ENCODE data around the gene MAST2.
"Not testable (repeated sequence)": the region's sequence is repeated elsewhere in the genome, so short reads cannot be mapped to it uniquely, and the experiment has no call there.

The MAST2 gene

DNA sequence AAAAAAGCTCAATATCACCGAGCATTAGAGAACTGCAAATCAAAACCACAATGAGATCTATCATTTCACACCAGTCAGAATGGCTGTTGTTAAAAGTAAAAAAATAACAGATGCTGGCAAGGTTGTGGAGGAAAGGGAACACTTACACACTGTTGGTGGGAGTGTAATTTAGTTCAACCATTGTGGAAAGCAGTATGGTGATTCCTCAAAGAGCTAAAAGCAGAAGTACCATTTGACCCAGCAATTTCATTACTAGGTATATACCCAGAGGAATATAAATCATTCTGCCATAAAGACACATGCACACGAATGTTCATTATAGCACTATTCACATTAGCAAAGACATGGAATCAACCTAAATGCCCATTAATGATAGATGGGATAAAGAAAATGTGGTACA lies 146.1 kb downstream of the MAST2 start:
- DNase-seq = not testable (repeated sequence)

DNA sequence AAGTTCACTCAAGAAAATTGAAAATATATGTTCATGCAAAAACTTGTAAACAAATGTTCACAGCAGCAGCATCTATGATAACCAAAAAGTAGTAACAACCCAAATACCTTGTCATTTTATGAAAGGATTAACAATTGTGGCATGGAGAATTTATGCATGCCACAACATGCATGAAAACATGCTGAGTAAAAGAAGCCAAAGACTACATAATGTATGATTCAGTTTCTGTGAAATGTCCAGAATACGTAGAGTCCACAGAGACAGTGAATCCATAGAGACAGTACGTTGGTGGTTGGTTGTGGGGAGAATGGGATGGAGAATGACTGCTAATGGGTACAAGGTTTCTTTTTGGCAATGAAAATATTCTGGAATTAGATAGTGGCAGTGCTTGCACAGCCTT lies 148.7 kb downstream of the MAST2 start:
- no peak for DNase-seq

DNA sequence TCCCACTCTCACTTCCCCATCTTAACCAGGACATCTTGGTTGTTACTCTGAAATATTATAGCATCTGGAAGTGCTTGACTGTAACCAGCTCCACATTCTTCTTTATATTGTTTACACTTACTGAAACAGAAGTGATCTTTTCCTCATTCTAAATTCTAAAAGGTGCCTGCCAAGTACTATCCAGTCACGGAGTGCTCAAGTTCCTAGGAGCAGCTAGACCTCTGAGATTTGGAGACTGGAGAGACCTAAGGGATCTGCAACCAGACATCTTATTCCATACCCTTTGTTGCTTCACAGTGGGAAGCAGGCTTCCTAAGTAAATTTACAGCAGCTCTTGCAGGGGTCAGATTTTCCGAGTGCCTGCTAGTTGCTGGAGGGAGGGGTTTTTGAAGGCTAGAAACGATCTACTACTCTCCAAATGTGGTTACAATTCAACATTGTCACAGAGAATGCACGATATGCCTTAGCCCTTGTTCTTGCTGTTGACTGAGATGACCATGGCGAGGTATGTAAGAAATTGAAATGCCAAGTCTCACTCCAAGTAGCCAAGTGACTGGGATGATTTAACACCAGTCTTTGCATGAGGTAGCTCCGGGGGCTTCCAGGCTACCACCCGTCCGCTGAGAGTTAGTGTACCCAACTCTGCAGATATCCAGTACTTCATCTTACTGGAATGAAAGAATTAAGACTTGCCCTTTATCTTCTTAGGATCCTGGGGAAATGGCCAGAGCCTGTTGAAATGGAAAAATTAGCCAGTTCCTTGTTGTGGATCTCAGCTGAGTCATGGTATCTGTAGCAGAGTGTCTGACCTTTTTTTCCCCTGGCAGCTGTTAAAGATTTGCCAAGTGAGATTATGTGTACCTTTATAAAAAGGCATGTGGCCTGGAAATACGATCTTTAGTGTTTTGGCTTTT lies 150.8 kb downstream of the MAST2 start:
- no peak for DNase-seq

DNA sequence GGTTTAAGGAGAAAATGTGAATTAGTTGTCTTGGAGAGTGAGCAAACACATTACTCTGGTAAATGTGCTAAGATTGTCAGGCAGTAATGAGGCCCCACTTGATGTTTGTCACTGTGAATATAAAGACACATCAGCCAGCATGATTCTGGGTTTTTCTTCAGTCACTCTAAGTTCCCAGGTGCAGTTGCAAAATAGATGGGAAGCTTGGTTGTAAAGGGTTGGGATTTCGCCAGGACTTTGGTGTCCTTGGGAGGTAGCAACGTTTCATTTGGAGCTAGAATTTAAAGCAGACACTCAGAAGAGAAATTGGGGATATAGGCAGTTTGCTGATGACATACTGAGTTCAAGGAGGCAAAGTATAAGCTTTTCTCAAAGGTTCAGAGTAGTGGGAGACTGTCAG lies 154.3 kb downstream of the MAST2 start:
- no peak for DNase-seq

DNA sequence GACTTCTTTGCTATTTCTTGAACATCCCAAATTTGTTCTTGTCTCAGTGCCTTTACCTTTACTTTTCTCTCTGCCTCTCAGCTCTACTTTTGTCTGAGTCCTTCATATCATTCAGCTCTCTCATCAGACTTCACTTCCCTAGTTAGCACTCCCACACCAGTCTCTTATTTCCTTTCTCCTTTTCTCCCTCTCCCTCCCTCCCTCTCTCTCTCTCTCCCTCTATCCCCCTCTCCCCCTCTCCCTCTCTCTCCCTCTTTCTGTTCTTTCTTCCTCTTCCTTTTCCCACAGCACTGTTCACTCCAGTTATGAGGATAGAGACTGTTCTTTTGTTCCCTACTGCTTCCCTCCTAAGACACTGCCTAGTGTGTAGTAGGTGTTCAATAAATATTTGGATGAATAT lies 154.9 kb downstream of the MAST2 start:
- no peak for DNase-seq

DNA sequence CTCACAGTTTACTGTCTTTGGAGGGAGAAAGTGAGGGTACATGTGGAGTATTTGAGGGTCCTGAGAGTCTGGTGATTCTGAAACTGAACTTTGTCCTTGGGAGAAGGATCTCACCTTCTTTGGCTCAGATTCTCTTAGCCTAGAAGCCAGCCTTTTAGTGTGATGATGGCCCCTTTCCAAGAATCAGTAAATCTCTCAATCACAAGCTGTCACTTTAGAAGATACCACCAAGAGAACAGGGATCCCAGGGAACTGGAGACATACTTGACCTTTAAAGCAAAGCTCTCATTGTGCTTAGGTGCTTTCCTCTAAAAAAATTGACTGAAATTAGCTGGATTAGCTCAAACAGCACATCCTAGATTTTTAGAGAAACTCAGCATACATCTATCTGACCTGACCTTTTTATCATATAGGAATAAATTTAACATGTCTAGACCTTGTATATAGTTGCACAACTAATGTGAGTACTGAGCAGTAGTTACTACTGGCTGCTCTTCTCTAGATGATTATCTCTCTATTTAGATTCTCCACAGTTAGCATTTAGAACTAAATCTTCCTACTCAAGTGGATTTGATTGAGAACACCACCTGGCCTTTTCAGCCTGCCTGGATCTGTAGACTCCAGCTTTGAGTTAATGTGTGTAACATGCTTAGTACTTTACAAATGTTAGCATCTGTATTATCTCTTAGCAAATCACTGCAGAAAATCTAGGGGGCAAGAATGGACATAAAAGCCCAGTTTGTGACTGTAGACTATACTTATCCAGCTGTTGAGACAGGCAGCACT lies 157.7 kb downstream of the MAST2 start:
- DNase-seq = no peak

DNA sequence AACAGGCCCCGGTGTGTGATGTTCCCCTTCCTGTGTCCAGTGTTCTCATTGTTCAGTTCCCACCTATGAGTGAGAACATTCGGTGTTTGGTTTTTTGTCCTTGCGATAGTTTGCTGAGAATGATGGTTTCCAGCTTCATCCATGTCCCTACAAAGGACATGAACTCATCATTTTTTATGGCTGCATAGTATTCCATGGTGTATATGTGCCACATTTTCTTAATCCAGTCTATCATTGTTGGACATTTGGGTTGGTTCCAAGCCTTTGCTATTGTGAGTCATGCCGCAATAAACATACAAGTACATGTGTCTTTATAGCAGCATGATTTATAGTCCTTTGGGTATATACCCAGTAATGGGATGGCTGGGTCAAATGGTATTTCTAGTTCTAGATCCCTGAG lies 158.5 kb downstream of the MAST2 start:
- not testable (repeated sequence) for DNase-seq

DNA sequence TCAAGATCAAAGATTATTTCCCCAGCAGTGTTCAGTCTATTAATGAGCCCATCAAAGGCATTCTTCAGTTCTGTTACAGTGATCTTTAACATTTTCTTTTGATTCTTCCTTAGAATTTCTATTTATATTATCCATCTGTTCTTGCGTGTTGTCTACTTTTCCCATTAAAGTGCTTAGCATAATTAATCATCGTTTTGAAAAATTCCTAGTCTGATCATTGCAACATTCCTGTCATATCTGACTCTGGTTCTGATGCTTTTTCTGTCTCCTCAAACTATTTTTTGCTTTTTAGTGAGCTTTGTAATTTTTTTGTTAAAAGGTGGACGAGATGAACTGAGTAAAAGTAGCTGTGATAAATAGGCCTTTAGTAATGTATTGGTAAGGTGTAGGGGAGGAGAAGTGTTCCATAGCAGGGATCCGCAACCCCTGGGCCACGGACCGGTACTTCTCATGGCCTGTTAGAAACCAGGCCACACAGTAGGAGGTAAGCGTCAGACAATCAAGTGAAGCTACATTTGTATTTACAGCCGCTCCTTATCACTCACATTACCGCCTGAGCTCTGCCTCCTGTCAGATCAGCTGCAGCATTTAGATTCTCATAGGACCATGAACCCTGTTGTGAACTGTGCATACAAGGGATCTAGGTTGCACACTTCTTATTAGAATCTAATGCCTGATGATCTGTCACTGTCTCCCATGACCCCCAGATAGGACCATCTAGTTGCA lies 165.7 kb downstream of the MAST2 start:
- DNase-seq = no peak

DNA sequence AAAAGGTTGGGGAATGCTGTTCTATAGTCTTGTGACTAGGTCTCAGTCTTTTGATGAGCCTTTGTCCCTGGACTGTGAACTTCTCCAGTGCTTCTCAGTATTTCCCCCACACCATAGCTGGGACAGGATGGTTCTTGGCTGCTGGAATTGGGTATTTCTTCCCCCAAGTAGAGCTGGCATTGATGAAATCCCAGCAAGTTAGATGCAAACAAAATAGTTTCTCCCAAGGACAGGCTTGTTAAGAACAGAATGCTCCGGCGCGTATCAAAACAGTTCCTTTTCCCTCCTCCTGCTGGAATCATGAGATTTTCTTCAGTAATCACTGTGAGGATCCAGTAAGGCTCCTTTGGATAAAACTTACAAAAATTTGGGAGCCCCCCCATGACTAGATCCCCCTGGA lies 166.5 kb downstream of the MAST2 start:
- DNase-seq = no peak

DNA sequence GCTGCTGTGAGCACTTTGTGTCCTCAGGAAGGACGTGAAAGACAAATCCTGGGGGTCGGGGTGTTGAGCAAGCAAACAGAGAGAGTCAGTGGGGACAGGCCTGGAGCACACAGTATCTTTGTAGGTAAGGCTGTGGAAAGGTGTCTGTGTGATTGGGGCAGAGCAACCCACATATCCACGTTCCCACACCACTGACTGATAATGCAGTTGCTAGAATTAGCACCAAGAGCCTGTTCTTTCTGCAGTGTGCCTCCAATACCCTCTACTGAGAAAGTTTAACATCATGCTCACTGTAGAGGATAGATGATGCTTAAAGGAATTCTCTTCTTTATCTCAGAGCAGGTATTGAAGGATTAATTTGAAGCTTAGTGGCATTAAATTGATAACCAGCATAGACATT lies 167.9 kb downstream of the MAST2 start:
- DNase-seq = no peak

DNA sequence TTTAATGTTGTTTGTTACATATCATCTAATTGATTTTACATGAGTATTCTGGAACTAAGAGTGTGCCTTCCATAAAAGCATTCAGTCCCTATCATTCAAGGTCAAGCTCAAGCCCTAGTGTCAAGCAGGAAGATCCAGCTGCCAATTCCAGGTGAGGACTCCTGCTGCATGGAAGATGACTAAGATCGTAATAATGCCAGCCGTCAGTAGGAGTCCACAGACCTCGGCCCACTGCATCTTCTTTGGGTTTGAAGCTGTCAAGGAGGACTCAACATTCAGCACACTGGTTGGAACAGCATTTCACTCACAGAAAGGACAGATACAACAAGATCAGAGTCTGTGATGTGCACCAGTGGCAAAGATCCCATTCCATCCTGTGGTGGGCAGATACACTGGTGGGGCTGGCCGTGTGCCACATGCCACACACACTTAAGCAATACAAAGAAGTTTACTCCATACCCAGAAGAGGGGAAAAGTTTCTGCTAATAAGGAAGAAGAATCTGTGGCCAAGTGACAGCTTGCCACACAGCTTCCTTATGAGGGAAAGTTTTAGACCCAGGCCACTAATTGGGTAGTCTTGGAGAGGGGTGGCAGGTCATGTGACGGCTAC lies 168.6 kb downstream of the MAST2 start:
- DNase-seq = no peak

DNA sequence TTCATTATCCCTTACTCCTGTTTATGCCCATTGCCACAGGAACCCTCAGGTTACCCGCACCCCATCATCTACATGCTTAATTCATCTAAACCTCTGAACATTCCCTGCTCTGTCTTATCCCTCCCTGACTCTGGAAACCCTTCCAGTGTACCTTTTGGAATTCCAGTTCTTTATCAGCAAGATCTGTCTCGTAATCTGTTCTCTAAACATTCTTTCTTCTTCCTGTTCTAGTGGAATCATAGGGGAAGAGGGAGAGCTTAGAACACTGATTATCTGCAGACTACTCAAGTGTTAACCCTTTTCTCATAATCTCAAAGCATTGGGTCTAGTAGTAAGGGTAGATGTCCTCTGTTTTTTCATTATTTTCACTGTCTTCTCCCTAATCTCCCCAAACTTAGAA lies 169.2 kb downstream of the MAST2 start:
- no peak for DNase-seq

DNA sequence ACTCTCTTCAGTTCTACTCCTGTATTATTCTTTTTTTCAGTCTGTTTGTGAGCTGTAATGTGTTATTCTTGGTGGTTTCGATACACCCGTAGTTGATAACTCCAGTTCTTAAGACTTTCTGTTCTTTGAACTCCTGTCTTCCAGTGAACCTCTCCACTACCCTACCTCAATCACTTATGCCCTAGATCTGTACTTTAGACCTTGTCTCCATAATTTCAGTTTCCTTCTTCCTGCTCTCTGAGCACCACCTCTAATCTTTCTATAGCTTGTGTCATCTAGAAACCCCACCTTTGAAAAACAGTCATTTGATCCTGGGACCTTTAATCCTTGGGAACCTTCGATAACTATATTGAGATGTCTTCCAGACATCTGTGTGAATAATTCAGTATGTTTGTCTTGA lies 169.7 kb downstream of the MAST2 start:
- DNase-seq = no peak

DNA sequence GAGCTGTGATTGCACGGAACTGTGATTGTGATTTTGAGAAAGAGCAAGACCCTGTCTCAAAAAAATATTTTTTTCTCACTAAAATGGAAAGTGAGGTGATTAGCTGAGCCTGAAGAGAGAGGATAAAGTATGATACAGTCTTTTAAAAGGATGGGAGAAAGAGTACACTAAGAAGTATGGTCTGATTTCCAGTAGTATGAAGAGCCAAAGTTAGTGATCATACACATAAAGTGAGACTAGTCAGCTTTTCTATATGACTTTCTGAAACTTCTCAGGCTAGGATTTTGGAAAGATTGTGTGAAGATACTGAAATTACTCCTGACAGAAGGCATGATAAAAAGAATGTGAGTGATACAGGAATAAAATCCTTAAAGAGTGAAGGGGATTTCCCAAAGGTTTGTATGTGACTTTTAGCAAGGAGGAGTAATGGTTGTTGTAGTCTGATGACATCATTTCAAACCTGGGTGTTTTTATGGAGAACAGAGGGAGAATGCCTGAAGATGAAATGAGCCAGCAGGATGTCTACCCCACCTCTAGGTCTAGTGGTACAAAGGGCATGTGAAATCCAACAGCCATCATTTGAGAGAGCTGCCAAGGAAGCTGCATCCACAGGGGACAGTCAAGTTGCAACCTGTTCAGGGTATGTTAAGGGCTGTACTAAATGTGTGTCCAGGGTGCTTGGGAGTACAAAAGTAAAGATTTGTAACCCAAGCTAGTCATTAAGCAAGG lies 171.3 kb downstream of the MAST2 start:
- DNase-seq = no peak

DNA sequence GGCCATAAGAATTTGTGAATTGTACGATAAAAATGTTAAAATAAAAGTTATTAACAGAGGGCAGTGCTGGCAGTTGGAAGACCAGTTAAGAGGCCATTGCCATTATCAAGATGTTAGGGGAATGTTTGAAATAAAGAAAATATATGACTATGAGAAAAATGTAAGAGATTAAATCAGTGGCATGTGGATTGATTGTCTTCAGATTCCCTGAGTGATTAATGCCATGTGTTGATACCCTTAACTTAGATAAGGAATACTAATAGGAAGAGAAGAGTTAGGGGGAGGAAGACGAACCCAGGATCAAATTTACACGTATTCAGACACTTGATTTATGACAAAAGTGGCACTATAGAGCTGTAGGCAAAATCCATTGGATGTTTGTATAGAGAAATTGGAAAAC lies 173.2 kb downstream of the MAST2 start:
- no peak for DNase-seq

DNA sequence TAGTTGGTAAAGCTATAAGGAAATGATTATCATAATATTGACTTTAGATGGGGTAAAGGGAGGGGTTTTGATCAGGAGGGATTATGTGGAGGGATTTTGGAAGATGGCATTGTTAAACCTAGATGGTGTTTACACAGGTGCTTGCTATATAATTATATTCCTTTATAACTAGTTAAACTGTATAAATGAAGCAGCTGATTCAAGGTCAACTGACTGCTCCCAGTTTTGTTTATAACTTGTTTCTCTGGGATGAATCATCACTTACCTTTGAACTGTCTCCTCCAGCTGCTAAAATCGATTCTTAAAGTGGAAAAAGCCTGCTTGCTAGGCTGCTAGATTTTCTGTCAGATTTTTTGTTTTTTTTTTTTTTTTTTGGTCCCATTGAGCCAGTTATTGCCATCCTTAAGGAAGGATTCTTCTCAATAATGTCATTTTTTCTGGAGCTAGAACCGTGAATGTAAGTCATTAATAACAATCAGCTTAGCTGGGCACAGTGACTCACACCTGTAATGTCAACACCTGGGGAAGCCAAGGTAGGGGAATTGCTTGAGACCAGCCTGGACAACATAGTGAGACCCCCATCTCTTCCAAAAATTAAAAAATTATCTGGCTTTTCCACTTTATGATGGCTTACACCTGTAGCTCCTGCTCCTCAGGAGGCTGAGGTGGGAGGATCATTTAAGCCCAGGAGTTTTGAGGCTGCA lies 175.8 kb downstream of the MAST2 start:
- no peak for DNase-seq

DNA sequence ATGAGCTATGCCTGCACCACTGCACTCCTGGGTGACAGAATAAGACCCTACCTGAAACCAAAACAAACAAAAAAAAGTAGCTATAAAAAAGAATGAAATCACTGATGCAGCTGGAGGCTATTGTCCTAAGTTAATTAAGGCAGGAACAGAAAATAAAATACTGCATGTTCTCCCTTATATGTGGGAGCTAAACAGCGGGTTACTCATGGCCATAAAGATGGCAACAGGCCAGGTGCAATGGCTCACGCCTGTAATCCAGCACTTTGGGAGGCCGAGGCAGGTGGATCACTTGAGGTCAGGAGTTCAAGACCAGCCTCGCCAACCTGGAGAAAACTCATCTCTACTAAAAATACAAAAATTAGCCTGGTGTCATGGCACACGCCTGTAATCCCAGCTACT lies 176.4 kb downstream of the MAST2 start:
- no peak for DNase-seq

DNA sequence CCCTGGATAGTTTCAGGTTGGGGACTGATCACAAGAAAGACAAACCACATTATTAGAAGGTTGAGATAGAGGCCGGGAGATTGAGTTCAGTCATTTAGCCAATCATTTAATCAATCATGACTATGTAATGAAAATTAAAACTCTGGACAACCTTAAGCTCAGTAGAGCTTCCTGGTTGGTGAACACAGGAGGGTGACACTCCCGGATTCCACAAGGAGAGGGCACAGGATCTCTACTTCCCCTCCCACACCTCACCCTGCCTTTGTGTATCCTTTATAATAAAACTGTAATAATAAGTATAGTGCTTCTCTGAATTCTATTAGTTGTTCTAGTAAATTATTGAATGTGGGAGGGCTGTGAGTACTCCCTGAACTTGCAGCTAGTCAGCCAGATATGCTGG lies 178.9 kb downstream of the MAST2 start:
- DNase-seq = no peak

DNA sequence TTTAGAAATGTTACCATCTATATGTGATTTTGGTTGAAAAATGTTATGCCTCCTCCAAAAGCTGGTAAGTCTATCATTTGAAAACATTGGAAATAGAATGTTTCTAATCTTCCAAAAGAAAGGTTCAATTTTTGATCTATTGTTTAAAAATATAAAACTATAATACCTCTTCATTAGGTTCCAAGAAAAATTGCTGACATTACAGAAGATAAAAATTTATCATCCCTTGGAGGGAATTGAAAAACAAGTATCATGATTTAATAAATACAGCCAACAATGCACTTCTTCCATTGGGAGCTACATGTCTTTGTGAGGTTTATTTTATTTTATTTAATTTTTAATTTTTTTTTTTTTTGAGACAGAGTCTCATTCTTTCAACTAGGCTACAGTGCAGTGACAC lies 180.6 kb downstream of the MAST2 start:
- DNase-seq = no peak

DNA sequence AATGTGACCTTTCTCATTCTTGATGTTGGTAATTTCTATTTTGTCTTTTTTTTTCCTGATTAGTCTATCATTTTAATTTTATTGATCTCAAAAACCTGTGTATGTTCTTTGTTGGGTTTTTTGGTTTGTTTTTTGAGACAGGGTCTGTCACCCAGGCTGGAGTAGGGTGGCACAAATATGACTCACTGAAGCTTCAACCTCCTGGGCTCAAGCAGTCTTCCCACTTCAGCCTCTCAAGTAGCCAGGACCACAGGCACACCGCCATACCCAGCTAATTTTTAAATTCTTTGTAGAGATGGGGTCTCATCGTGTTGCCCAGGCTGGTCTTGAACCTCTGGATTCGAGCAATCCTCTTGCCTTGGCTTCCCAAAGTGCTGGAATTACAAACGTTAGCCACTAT lies 183.8 kb downstream of the MAST2 start:
- no peak for DNase-seq

DNA sequence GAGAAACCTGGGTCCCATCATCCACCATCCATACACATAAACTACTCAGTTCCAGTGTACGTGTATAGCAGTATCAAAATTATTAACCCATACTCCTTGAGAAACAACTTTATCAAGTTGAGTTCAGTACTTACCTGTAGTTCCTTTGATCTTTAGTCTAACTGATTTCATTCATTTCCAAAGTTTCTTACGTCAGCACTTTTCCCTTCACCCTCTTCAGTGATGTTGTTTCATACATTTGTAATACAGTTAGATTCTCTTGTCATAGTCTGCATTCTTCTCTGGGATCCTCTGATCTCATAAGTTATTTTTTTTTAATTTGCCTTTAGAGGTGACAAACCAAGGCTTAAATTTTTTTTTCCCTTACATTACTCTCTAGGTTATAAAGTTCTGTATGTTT lies 185.8 kb downstream of the MAST2 start:
- no peak for DNase-seq

DNA sequence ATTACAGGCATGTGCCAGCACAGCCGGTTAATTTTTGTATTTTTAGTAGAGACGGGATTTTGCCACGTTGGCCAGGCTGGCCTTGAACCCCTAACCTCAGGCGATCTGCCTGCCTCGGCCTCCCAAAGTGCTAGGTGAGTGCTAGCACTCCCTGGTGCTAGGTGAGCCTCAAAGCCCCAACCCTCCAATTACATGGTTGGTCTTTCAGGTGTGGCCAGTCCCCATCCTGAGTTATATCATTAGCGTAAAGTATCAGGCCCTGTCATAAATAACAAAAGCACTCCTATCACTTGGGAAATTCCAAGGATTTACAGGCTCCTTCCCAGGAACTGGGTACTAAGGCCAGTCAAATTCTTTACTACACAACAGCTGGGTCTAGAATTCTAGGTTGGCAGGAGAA lies 191.0 kb downstream of the MAST2 start:
- DNase-seq = no peak
